ENCODE measurements around the gene CLN3.
"Not testable (repeated sequence)": the region's sequence is repeated elsewhere in the genome, so short reads cannot be mapped to it uniquely, and the experiment has no call there.

The CLN3 gene

GRCh38 chr16:28513484-28514181 is 21.8 kb upstream of the CLN3 start:
- no peak for DNase-seq

GRCh38 chr16:28511801-28512789 is 20.2 kb upstream of the CLN3 start:
- DNase-seq = no peak

GRCh38 chr16:28511031-28511430 is 19.2 kb upstream of the CLN3 start:
- no peak for DNase-seq

GRCh38 chr16:28505489-28506137 is 13.7 kb upstream of the CLN3 start:
- DNase-seq = no peak

GRCh38 chr16:28504707-28505404 is 13.0 kb upstream of the CLN3 start:
- DNase-seq = no peak

- no peak for DNase-seq
These were observed 11.8 kb upstream of the CLN3 start for GRCh38 chr16:28503470-28504259.

GRCh38 chr16:28502290-28502689 is 10.4 kb upstream of the CLN3 start:
- DNase-seq = no peak

- no peak for DNase-seq
These were observed 9.7 kb upstream of the CLN3 start for GRCh38 chr16:28501258-28502232.

GRCh38 chr16:28500476-28501180 is 8.8 kb upstream of the CLN3 start:
- DNase-seq = not testable (repeated sequence)

GRCh38 chr16:28499854-28500253 is 8.0 kb upstream of the CLN3 start:
- no peak for DNase-seq

- no peak for DNase-seq
These were observed 7.0 kb upstream of the CLN3 start for GRCh38 chr16:28498666-28499381.

- no peak for DNase-seq
These were observed 6.2 kb upstream of the CLN3 start for GRCh38 chr16:28497861-28498599.

- no peak for DNase-seq
These were observed 5.5 kb upstream of the CLN3 start for GRCh38 chr16:28497386-28497785.

- no peak for DNase-seq
These were observed 5.0 kb upstream of the CLN3 start for GRCh38 chr16:28496844-28497243.

- no peak for DNase-seq
These were observed 4.2 kb upstream of the CLN3 start for GRCh38 chr16:28495795-28496749.

GRCh38 chr16:28495098-28495793 is 3.4 kb upstream of the CLN3 start:
- no peak for DNase-seq
